WTC11 (cell line): ENCODE data around the gene CCDC12.

Source experiments
- ATF3 ChIP-seq: sonication (generic); formaldehyde crosslinking; conservative IDR thresholded peaks from 2 replicates; pipeline ENCODE4 v1.8.1; 2022; ENCODE audit warnings: mild to moderate bottlenecking, missing genetic modification reagents
- CREM ChIP-seq: sonication (generic); formaldehyde crosslinking; IDR thresholded peaks from 2 replicates; pipeline ENCODE4 v1.8.1; 2022; ENCODE audit warnings: mild to moderate bottlenecking, missing genetic modification reagents, moderate library complexity
- CTCF ChIP-seq: fragments of 200-600 bp; IDR thresholded peaks from 2 replicates; pipeline ENCODE4 v1.8.0; 2022; ENCODE audit warnings: antibody characterized with exemption
- E2F5 ChIP-seq: sonication (generic); formaldehyde crosslinking; IDR thresholded peaks from 2 replicates; pipeline ENCODE4 v1.8.1; 2022; ENCODE audit warnings: mild to moderate bottlenecking, moderate library complexity, missing genetic modification reagents
- ETV6 ChIP-seq: sonication (generic); formaldehyde crosslinking; IDR thresholded peaks from 2 replicates; pipeline ENCODE4 v1.8.1; 2022; ENCODE audit warnings: mild to moderate bottlenecking, missing genetic modification reagents
- KAT7 ChIP-seq: sonication (generic); formaldehyde crosslinking; IDR thresholded peaks from 2 replicates; pipeline ENCODE4 v1.8.1; 2023; ENCODE audit warnings: missing genetic modification reagents, mild to moderate bottlenecking, borderline replicate concordance
- MAX ChIP-seq: sonication (generic); formaldehyde crosslinking; IDR thresholded peaks from 2 replicates; pipeline ENCODE4 v1.8.0; 2022; ENCODE audit warnings: mild to moderate bottlenecking, missing genetic modification reagents
- TEAD1 ChIP-seq: sonication (generic); formaldehyde crosslinking; IDR thresholded peaks from 2 replicates; pipeline ENCODE4 v1.8.0; 2022; ENCODE audit warnings: mild to moderate bottlenecking, missing genetic modification reagents
- USF1 ChIP-seq: sonication (generic); formaldehyde crosslinking; IDR thresholded peaks from 2 replicates; pipeline ENCODE4 v1.8.0; 2022; ENCODE audit warnings: mild to moderate bottlenecking, missing genetic modification reagents
- USF2 ChIP-seq: sonication (generic); formaldehyde crosslinking; IDR thresholded peaks from 2 replicates; pipeline ENCODE4 v1.8.1; 2023; ENCODE audit warnings: mild to moderate bottlenecking, missing genetic modification reagents, moderate library complexity
- ZNF232 ChIP-seq: sonication (generic); formaldehyde crosslinking; IDR thresholded peaks from 2 replicates; pipeline ENCODE4 v1.8.0; 2022; ENCODE audit warnings: mild to moderate bottlenecking, missing genetic modification reagents
- ZNF425 ChIP-seq: fragments of 250-450 bp; sonication (Bioruptor Pico); conservative IDR thresholded peaks from 2 replicates; pipeline ENCODE4 v1.9.0; 2021; ENCODE audit warnings: mild to moderate bottlenecking
- ZSCAN18 ChIP-seq: fragments of 250-450 bp; sonication (Bioruptor Pico); IDR thresholded peaks from 2 replicates; pipeline ENCODE4 v2.1.2; 2022; ENCODE audit warnings: mild to moderate bottlenecking, moderate library complexity

- TF ChIP-seq CTCF (no peak), ZNF232 (no peak), CREM (no peak), USF1 (CRISPR knock-in tag) (no peak), ETV6 (no peak), MAX (no peak), ZNF425 (CRISPR knock-in tag) (no peak), USF2 (CRISPR knock-in tag) (no peak), ATF3 (no peak), E2F5 (CRISPR knock-in tag) (no peak), ZSCAN18 (CRISPR knock-in tag) (no peak), KAT7 (no peak), TEAD1 (CRISPR knock-in tag) (no peak)
These were observed 14.1 kb downstream of the CCDC12 start for GRCh38 chr3:46962427-46962826.
